Measurements from ENCODE around the gene SERGEF.

GRCh38 chr11:17814546-17814945, 198.3 kb downstream of the SERGEF start:
- TF ChIP-seq CTCF (IDR thresholded peaks at IDR 0.05 in 4 of 5, conservative IDR thresholded peaks at IDR 0.05 in 1 of 5) (no peak), POLR2A (IDR thresholded peaks at IDR 0.05) (no peak)
